Neural progenitor cell (in vitro differentiated cells): ENCODE data around the gene ARFGAP3.

Experiments
- EZH2 ChIP-seq: fragments of 200-600 bp; sonication (generic); IDR thresholded peaks from 2 replicates; pipeline ENCODE4 v1.6.1; 2017; ENCODE audit warnings: antibody characterized with exemption, mild to moderate bottlenecking, moderate library complexity
- EZH2phosphoT487 ChIP-seq: fragments of 200-600 bp; sonication (generic); IDR thresholded peaks from 2 replicates; pipeline ENCODE4 v1.6.1; 2017; ENCODE audit warnings: antibody characterized with exemption
- TF ChIP-seq, protein P1 (sequence below): fragments of 200-600 bp; sonication (generic); IDR thresholded peaks from 2 replicates; pipeline ENCODE4 v1.5.1; 2017; ENCODE audit warnings: antibody characterized with exemption, mild to moderate bottlenecking

DNA sequence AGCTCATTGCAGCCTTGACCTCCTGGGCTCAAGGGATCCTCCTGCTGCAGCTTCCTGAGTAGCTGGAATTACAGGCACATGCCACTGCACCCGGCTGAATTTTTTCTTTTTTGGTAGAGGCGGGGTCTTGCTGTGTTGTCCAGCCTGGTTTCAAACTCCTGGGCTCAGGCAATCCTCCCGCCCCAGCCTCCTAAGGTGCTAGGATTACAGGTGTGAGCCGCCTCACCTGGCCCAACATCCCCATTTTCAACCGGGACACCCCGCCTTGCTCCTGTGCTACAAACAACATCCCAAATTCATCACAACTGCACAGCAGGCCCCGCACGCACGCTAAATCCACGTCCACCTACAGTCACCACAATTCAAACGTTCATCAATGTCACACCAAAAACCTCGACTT lies 61.0 kb downstream of the ARFGAP3 start:
- TF ChIP-seq EZH2 (no peak), EZH2phosphoT487 (no peak)
- TF ChIP-seq, protein P1, sequence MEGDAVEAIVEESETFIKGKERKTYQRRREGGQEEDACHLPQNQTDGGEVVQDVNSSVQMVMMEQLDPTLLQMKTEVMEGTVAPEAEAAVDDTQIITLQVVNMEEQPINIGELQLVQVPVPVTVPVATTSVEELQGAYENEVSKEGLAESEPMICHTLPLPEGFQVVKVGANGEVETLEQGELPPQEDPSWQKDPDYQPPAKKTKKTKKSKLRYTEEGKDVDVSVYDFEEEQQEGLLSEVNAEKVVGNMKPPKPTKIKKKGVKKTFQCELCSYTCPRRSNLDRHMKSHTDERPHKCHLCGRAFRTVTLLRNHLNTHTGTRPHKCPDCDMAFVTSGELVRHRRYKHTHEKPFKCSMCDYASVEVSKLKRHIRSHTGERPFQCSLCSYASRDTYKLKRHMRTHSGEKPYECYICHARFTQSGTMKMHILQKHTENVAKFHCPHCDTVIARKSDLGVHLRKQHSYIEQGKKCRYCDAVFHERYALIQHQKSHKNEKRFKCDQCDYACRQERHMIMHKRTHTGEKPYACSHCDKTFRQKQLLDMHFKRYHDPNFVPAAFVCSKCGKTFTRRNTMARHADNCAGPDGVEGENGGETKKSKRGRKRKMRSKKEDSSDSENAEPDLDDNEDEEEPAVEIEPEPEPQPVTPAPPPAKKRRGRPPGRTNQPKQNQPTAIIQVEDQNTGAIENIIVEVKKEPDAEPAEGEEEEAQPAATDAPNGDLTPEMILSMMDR: no peak
